ENCODE measurements around the gene TRIM69. TPM values are rescaled to one million over a fixed set of nuclear protein-coding genes. Genes with fewer than 3 reads are reported as not detected.

The TRIM69 gene
- total and polyA plus RNA-seq, 2 of the 8 experiments (the other 6 are each of a cell fraction or from before 2014, with no cell fraction given): 4.3 to 6.2 TPM

- H3K4me1 ChIP-seq (replicated peaks in 1 of 4; ENCODE audit: control insufficient read depth in 3 of 4, insufficient read depth in 4 of 4, low read length in 3 of 4): no peaks in the 10 kb centered on the region
- H3K23me2 ChIP-seq (ENCODE audit: low read depth, low read length): no peaks in the 10 kb centered on the region
- H3K27ac ChIP-seq (ENCODE audit: low read depth, low read length): no peak overlapping the region
- no peak for FAIRE-seq
- H4K5ac ChIP-seq (ENCODE audit: insufficient read length, low read depth, low read length): no peak overlapping the region
- no peak overlapping the region for H3K56ac ChIP-seq (replicated peaks; ENCODE audit: insufficient read length, low read depth, low read length)
- H3K18ac ChIP-seq (ENCODE audit: extremely low read depth, low read length): no peak overlapping the region
- CTCF ChIA-PET (ENCODE audit: partially characterized antibody): interaction anchor here (1.2 to 1.4 kb wide), 2 partner anchors 42 to 368 kb away, joined by 3 to 4 read pairs; no protein-coding TSS in a partner anchor
- H2BK15ac ChIP-seq (ENCODE audit: low read length): no peak overlapping the region
- 90% methylated on average over 3 of the region's 3 CpGs; no CpG with 5 or more reads in 1 of the 2 experiments for WGBS, 2 experiments (ENCODE audit: extremely low coverage in 1 of 2, insufficient coverage in 1 of 2, insufficient read length in 1 of 2, insufficient replicate concordance in 2 of 2, low coverage in 1 of 2, low lambda C conversion rate in 2 of 2, missing lambda C conversion rate in 1 of 2)
- H3K14ac ChIP-seq (ENCODE audit: insufficient read length): no peak overlapping the region
- H3K36me3 ChIP-seq (ENCODE audit: control insufficient read depth in 2 of 4, insufficient read depth in 4 of 4, low read length in 3 of 4): no peaks in the 10 kb centered on the region
- H2BK120ac ChIP-seq (replicated peaks; ENCODE audit: low read depth, low read length): no peak overlapping the region
- no peak overlapping the region for H3K4me2 ChIP-seq (ENCODE audit: insufficient read depth in 1 of 2, low read depth in 2 of 2, low read length in 2 of 2)
- no peak for TF ChIP-seq EGR1 (IDR thresholded peaks at IDR 0.05; ENCODE audit: borderline replicate concordance, low read depth, low read length)
- TF ChIP-seq NRF1 (IDR thresholded peaks at IDR 0.05; ENCODE audit: low read depth, low read length): no peak
- no peak for TF ChIP-seq RNF2 (IDR thresholded peaks at IDR 0.05; ENCODE audit: borderline replicate concordance, low read depth, low read length, missing control alignments, poor library complexity, severe bottlenecking)
- TF ChIP-seq POU5F1 (IDR thresholded peaks at IDR 0.05; ENCODE audit: low read depth, low read length): no peak
- TF ChIP-seq TAF7 (optimal IDR thresholded peaks at IDR 0.05; ENCODE audit: borderline replicate concordance, low read depth, low read length): no peak
- no peak for TF ChIP-seq TCF12 (IDR thresholded peaks at IDR 0.05; ENCODE audit: low read depth, low read length)
- TF ChIP-seq RFX5 (IDR thresholded peaks at IDR 0.05; ENCODE audit: borderline replicate concordance, low read depth, low read length): no peak
- TF ChIP-seq SP4 (IDR thresholded peaks at IDR 0.05; ENCODE audit: low read length): no peak
- no peak for TF ChIP-seq FOSL1 (IDR thresholded peaks at IDR 0.05; ENCODE audit: insufficient read depth, low read depth, low read length)
- no peak for TF ChIP-seq TBP (IDR thresholded peaks at IDR 0.05; ENCODE audit: low read depth, low read length)
- TF ChIP-seq EZH2 (IDR thresholded peaks at IDR 0.05; ENCODE audit: low read depth, low read length, severe bottlenecking): no peak
- TF ChIP-seq, protein P1, sequence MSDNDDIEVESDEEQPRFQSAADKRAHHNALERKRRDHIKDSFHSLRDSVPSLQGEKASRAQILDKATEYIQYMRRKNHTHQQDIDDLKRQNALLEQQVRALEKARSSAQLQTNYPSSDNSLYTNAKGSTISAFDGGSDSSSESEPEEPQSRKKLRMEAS (IDR thresholded peaks at IDR 0.05): no peak
- TF ChIP-seq RBBP5 (IDR thresholded peaks at IDR 0.05; ENCODE audit: borderline replicate concordance, low read depth, low read length): no peak
- no peak for TF ChIP-seq TAF1 (IDR thresholded peaks at IDR 0.05; ENCODE audit: low read depth, low read length)
- no peak for TF ChIP-seq CEBPB (IDR thresholded peaks at IDR 0.05; ENCODE audit: low read depth, low read length)
- no peak for TF ChIP-seq CHD2 (IDR thresholded peaks at IDR 0.05; ENCODE audit: low read length)
- no peak overlapping the region for H2BK12ac ChIP-seq (ENCODE audit: low read depth, low read length)
- no peaks in the 10 kb centered on the region for H3K79me2 ChIP-seq (ENCODE audit: control insufficient read depth in 1 of 2, insufficient read depth in 2 of 2, low read length in 2 of 2)
- H2BK20ac ChIP-seq (ENCODE audit: low read length): no peak overlapping the region
- H3K79me1 ChIP-seq (ENCODE audit: low read depth, low read length): no peaks in the 10 kb centered on the region
- no peaks in the 10 kb centered on the region for H3K9me3 ChIP-seq (ENCODE audit: insufficient read depth in 2 of 2, low read depth in 1 of 2, low read length in 1 of 2)
- DNase-seq (ENCODE audit: low read depth in 1 of 2, low spot score in 2 of 2): no peak
- no peak overlapping the region for H3K9ac ChIP-seq (replicated peaks in 1 of 4; ENCODE audit: extremely low read depth in 1 of 4, low read depth in 3 of 4, low read length in 3 of 4)
- H3K23ac ChIP-seq (ENCODE audit: insufficient read length): no peak overlapping the region
- H2AK5ac ChIP-seq (ENCODE audit: low read depth, low read length): no peak overlapping the region
- POLR2A ChIA-PET (ENCODE audit: partially characterized antibody): no interaction called here
- no peak overlapping the region for H3K4me3 ChIP-seq (ENCODE audit: extremely low read depth in 1 of 4, insufficient read depth in 2 of 4, low read depth in 3 of 4, low read length in 4 of 4)
- no peak overlapping the region for H2BK5ac ChIP-seq (ENCODE audit: low read depth, low read length)
- H4K8ac ChIP-seq (ENCODE audit: extremely low read depth, insufficient read depth, low read length): no peak overlapping the region
- no peak overlapping the region for H3K4ac ChIP-seq (replicated peaks; ENCODE audit: insufficient read length, low read depth, low read length)
- H4K20me1 ChIP-seq (replicated peaks in 1 of 2; ENCODE audit: control insufficient read depth in 1 of 2, insufficient read depth in 2 of 2, low read length in 2 of 2): no peaks in the 10 kb centered on the region
- H2AFZ ChIP-seq (ENCODE audit: low read length): no peak overlapping the region
- no peaks in the 10 kb centered on the region for H3K27me3 ChIP-seq (replicated peaks in 1 of 4; ENCODE audit: control insufficient read depth in 3 of 4, extremely low read depth in 1 of 4, insufficient read depth in 3 of 4, low read length in 3 of 4)
- no peak overlapping the region for H4K91ac ChIP-seq (replicated peaks; ENCODE audit: insufficient read length, low read length)
Observed at GRCh38 chr15:44811337-44811736, 75.0 kb downstream of the TRIM69 start.

All from H1 (cell line).